HG02798 (cell line): Measurements from ENCODE around the gene GNGT1.

Experiments used
- ATAC-seq: cut with Tn5 transposase; IDR thresholded peaks from one replicate; pipeline ENCODE4 v1.9.1; 2021; ENCODE audit warnings: mild to moderate bottlenecking; ENCODE audit not compliant: unreplicated experiment, poor library complexity

GNGT1 gene

DNA sequence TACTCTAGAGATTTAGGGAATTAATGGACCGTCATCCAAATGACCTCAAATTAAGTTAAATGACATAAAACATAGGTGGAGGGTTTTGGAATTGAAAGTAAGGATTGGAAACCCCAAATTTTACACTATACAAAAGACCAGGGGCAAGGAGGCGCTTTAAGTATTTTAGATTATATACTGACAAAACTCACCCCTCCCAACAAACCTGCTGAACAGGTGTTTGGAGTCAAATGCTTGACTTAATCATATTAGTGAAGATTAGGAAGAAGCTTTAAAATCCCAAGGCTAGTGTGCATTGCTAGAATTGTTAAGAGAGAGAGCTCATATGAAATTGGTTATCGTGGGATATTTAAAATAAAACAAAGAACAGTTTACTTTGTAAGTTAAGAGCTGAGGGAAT is at the start of gene GNGT1:
GNGT1 (plus strand) TSS at position 301 of the 400 bp plus-strand sequence. CDS start 180 bp downstream, outside the sequence.
- ATAC-seq = no peak

DNA sequence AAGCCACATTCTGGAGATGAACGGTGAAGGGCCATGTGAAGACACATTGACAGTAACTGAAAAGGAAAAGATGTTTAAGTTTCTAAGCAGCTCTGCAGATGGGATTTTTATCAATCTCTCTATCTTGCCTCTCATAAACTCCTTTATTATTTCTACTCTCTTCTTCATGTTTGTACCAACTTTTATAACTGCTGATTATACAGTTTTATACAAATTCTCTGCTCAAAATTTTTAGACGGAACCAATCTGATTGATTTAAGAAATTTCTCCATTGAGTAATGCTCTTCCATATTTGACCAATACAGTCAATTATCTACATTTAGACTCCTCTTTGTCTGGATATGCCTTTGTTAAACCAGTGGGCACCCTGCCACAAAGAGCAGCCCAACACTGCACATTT is 47.5 kb upstream of the GNGT1 start:
- ATAC-seq = no peak

GRCh38 chr7:93860261-93860660 is 46.1 kb upstream of the GNGT1 start:
- ATAC-seq = no peak

GRCh38 chr7:93861325-93861949 is 44.9 kb upstream of the GNGT1 start:
- ATAC-seq = no peak

DNA sequence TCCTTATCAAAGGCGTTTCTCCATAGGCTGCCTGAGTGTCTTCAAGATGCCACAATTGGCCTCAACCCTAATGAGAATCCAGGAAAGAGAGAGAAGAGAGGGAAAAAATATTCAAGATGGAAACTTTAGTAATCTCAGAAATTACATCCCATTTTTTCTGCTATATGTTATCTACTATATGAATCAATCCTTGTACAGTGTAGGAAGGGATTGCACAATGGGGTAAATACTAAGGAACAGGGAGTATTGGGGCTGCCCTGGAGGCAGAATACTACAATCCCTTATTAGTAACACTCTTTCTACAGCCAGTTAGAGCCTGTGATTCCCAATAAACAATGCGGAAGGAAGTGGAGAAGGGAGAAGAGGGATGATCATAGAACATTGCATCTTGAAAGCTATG is 43.7 kb upstream of the GNGT1 start:
- ATAC-seq = no peak

- ATAC-seq = no peak
Measured at GRCh38 chr7:93866886-93867285, 39.5 kb upstream of the GNGT1 start.

GRCh38 chr7:93873998-93874574 is 32.3 kb upstream of the GNGT1 start:
- ATAC-seq = no peak

DNA sequence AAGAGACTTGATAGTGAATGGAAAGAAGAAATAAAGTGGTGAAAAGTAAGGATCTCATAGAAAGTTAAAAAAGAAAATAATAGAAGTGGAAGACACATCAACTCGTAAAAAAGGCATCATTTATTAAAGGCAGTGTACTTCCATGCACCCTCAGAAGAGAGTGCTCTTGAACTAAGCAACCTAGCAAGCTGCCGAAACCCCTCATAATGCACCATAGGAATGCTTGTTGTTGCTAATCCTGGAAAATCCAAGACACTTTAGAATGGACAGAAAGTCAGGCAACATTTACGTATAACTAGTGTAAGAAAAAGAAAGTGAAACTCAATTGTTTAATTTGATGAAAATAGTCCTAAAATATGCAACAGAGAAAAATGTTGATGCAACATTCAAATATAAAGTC is 28.6 kb upstream of the GNGT1 start:
- ATAC-seq = no peak

GRCh38 chr7:93879356-93879755 is 27.0 kb upstream of the GNGT1 start:
- ATAC-seq = no peak

DNA sequence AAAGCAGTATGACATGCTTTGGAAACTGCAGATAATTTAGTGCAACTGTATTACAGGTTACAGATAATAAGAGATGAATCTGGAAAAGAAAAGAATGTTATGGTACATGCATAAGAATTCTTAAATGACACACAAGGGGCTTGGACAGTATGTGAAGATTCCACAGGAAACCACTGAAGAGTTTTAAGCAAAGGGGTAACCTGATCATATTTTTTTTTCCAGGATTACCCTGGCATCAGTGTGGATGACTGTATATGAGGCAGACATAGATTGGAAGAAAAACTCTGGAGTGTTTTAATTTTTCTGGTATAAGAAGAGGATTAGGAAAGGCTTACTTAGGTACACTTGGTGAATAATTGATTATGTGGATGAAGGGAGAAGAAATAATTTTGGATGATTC is 23.9 kb upstream of the GNGT1 start:
- ATAC-seq = no peak

GRCh38 chr7:93883078-93883916 is 23.1 kb upstream of the GNGT1 start:
- no peak for ATAC-seq

- ATAC-seq = no peak
Measured at GRCh38 chr7:93883917-93884345, 22.4 kb upstream of the GNGT1 start.

DNA sequence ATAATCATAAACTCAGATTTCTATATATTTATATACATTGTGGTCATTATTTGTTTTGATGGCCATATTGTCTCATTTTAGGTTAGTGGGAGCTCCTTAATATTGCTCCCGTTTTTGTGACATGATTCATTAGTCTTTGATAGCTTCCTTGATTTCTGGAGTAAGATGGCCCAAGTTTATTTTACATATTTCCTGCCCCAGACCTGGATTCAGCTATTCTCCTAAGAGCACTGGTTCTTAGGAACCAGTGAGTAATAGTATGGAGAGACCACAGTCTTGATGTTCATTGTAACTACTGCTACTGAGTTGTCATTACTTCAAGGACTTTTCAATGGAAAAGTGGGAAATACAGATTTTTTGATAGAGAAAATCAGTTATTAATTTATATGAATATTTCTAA is 21.8 kb upstream of the GNGT1 start:
- ATAC-seq = no peak

DNA sequence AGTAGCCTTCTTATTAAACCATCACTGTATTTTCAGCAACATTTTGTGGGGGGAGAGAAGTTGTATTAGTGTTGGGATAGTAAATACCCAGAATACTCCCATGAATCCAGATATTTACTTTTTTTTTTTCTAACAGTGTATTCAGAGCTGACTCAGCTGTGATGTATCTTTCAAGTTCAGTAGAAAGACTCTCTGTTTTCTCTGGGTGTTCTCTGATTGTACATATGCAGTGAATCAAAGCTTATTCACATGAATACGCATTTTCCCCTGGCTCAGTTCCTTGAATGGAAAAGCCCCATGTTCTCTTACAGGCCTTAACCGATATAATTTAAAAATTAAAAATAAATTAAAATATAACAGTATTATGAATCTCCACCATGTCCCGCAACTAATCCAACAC is 17.1 kb upstream of the GNGT1 start:
- ATAC-seq = no peak

- peak; percentile 57 for ATAC-seq
Measured at GRCh38 chr7:93890041-93890463, 16.3 kb upstream of the GNGT1 start.

DNA sequence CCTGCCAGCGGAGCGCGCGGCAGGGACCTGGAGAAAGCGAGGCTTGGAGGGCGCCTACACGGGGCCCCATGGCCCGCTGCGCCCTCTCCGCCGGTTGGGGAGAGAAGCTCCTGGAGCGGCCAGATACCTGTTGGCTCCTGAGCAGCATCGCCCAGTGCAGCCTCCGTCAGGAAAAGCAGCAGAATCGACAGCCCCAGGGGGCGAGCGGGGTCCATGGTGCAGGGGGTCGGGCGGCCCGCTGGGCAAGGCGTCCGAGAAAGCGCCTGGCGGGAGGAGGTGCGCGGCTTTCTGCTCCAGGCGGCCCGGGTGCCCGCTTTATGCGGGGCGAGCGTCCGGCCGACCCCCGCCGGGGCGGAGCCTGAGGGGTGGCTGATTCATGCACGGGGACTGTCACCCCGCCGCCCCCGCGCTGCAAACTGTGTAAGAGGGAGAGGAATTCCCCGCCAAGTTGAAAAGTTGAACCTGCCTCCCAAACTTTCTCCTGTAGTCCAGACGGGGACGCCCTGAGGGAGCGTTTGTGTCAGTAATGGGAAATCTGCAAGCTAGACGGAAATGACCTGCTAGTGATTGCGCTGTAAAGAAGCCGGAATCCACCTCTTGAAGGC is 15.8 kb upstream of the GNGT1 start, which contains the start of gene TFPI2:
TFPI2 (minus strand) TSS at position 290 of the 605 bp plus-strand sequence; CDS start at position 215, 75 bp downstream.
- peak; percentile 45 for ATAC-seq

DNA sequence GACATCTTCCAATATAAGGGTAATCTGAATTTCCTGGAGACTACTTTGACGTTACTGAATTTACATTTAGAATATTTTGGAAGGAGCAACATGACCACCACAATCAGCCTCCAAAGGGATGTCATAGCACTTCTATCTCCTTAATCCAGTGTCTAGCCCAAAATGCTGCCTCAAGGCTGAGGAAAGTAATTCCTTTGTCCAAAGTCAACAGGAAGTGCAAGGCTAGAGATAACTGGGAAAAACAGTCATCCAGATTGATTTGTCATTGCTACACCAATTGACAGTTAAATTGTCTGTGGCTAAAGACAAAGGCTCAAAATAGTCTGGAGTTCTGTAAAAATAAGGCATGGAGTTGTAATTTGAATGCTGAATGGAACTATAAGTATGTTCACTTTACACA is 11.9 kb upstream of the GNGT1 start:
- ATAC-seq = no peak

DNA sequence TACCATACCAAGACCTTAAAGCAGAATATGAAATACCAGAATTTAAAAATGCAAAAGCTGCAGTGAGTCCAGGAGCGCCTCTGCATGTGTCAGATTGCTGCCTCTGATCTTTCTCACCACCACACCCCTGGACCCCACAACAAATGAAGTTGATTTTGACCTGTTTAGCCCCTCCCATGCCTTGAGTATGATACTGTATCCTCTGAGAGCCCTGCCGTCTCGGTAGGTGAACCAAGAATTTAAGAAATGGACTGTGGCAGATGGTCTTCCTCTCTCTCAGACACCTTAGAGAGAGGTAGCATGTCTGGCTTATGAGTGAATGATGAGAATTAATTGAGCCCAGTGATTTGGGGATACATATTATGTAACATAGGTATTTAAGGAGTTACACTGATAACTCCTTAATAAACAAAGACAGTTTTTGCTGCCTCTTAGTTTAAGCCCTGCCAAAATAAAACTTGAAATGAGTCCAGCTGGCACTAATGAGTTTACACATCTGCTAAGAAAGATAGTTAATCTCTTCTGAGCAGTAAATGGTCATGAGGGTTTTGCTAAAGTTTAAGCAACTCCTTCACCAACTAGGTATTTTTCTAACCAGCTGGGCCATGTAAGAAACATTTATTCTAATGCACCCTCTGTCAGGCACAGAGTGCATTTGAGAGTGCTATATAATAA is 11.3 kb upstream of the GNGT1 start:
- ATAC-seq = no peak

DNA sequence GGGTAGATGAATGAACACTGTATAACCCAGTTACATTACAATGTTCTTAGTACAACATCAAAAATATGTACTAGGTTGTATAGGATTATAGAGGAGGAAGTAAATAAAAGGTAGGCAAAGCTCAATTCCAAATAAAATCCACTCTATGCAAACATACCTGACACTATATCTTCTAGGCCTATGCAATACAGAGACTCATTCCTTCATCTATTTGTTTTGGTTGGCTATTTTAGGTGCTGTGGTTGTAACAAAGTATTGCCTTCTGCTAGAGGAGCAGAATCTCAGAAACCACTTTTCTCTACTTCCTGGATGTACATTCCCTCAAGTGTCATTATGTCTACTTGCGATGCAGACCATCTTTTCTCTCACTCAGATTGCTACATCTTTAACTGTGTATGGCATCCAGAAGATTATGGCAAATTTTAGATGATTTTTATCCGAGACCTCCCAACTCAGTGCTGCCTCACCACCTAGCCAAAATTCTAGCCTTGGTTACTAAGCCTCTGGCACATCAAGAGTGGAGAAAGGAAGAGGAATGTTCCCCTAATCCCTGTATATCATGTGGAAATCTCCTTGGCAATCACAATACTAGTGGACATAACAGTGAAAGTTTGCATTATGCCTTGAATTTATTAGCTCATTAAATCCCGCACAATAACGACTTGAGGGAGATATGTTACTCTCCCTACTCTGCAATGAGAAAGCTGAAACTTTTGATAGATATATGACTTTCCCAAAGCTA is 10.3 kb upstream of the GNGT1 start:
- no peak for ATAC-seq

DNA sequence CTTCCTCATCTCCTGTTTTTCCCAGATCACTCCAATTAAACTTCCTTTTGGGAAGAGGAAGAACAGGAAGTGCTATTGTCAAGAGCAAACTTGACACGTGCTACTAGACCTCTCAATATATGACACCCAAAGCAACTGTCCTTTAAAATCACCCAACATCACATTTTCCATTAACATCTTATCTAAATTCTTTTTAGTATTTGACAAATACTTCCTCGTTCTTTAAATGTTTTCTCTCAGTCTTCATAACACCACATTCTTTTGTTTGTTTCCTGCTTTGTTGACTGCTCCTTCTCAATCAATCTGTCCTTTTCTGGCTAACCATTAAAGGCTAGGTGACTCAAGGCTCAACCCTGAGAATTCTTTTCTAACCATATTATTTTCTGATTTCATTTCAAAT is 8.7 kb upstream of the GNGT1 start:
- no peak for ATAC-seq
